Measurements from ENCODE around the gene BEST2. TPM values are rescaled to one million over a fixed set of nuclear protein-coding genes. Genes with fewer than 3 reads are reported as not detected.

Gene BEST2
- total RNA-seq, 1 donor from 2014 or later, result not detected

GRCh38 chr19:12766051-12766521 lies 14.5 kb downstream of the BEST2 start:
- Histone ChIP-seq H3K4me3 (ENCODE audit: low read length in 3 of 3) (peak overlapping the region in 2 of 3 donors; percentile 56 to 67), H3K27me3 (ENCODE audit: control insufficient read depth in 3 of 3, insufficient read depth in 3 of 3, low read length in 3 of 3) (no peaks in the 10 kb centered on the region), H3K4me1 (ENCODE audit: control insufficient read depth in 3 of 3, insufficient read depth in 3 of 3, low read length in 3 of 3) (peaks cover 6 to 26% (median 22%) of the 10 kb centered on the region in 3 donors), H3K27ac (ENCODE audit: low read depth, low read length) (no peak overlapping the region), H3K9ac (ENCODE audit: low read depth in 1 of 3, low read length in 3 of 3) (peak overlapping the region; percentile 33 to 50 (median 40)), H3K36me3 (ENCODE audit: control insufficient read depth in 3 of 3, insufficient read depth in 3 of 3, low read length in 3 of 3) (peaks cover 22 to 43% (median 41%) of the 10 kb centered on the region in 3 donors), H3K9me3 (ENCODE audit: control insufficient read depth in 3 of 3, low read length in 3 of 3) (no peaks in the 10 kb centered on the region)

DNA sequence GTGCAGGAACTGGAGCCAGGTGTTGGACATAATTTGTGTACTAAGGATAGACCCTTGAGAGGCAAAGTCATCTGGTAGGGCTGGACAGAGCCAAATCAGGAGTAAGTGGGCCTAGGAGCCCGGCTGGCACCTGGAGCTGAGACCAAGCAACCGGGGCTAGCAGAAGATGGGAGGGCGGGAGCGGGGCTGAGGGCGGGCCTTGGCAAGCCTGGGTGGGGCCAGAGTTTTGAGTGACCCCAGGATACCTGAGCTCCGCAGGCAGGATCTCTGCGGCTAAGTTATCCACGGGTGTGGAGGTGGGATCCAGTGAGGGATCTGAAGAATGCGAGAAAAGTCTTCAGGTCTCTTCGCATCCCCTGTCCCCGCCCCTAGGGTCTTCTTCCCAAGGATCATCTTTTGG lies 15.6 kb downstream of the BEST2 start:
- H3K36me3 ChIP-seq (ENCODE audit: control insufficient read depth in 3 of 3, insufficient read depth in 3 of 3, low read length in 3 of 3), result peaks cover 22 to 44% (median 40%) of the 10 kb centered on the region in 3 donors
- no peaks in the 10 kb centered on the region for H3K9me3 ChIP-seq (ENCODE audit: control insufficient read depth in 3 of 3, low read length in 3 of 3)
- H3K27me3 ChIP-seq (ENCODE audit: control insufficient read depth in 3 of 3, insufficient read depth in 3 of 3, low read length in 3 of 3), result no peaks in the 10 kb centered on the region
- no peak overlapping the region for H3K27ac ChIP-seq (ENCODE audit: low read depth, low read length)
- no peak overlapping the region for H3K9ac ChIP-seq (ENCODE audit: low read depth in 1 of 3, low read length in 3 of 3)
- no peak overlapping the region for H3K4me3 ChIP-seq (ENCODE audit: low read length in 3 of 3)
- H3K4me1 ChIP-seq (ENCODE audit: control insufficient read depth in 3 of 3, insufficient read depth in 3 of 3, low read length in 3 of 3), result peaks cover 14 to 35% (median 32%) of the 10 kb centered on the region in 3 donors

GRCh38 chr19:12767666-12768065 lies 16.1 kb downstream of the BEST2 start:
- Histone ChIP-seq H3K36me3 (ENCODE audit: control insufficient read depth in 3 of 3, insufficient read depth in 3 of 3, low read length in 3 of 3) (peaks cover 22 to 44% (median 40%) of the 10 kb centered on the region in 3 donors), H3K27me3 (ENCODE audit: control insufficient read depth in 3 of 3, insufficient read depth in 3 of 3, low read length in 3 of 3) (no peaks in the 10 kb centered on the region), H3K4me3 (ENCODE audit: low read length in 3 of 3) (no peak overlapping the region), H3K9me3 (ENCODE audit: control insufficient read depth in 3 of 3, low read length in 3 of 3) (no peaks in the 10 kb centered on the region), H3K27ac (ENCODE audit: low read depth, low read length) (no peak overlapping the region), H3K9ac (ENCODE audit: low read depth in 1 of 3, low read length in 3 of 3) (no peak overlapping the region), H3K4me1 (ENCODE audit: control insufficient read depth in 3 of 3, insufficient read depth in 3 of 3, low read length in 3 of 3) (peaks cover 19 to 39% (median 37%) of the 10 kb centered on the region in 3 donors)

- Histone ChIP-seq H3K4me1 (ENCODE audit: control insufficient read depth in 3 of 3, insufficient read depth in 3 of 3, low read length in 3 of 3) (peaks cover 38 to 58% (median 50%) of the 10 kb centered on the region in 3 donors), H3K9ac (ENCODE audit: low read depth in 1 of 3, low read length in 3 of 3) (peak overlapping the region in 1 of 3 donors; percentile 54), H3K27ac (ENCODE audit: low read depth, low read length) (no peak overlapping the region), H3K4me3 (ENCODE audit: low read length in 3 of 3) (no peak overlapping the region), H3K27me3 (ENCODE audit: control insufficient read depth in 3 of 3, insufficient read depth in 3 of 3, low read length in 3 of 3) (no peaks in the 10 kb centered on the region), H3K36me3 (ENCODE audit: control insufficient read depth in 3 of 3, insufficient read depth in 3 of 3, low read length in 3 of 3) (peaks cover 14 to 37% (median 32%) of the 10 kb centered on the region in 3 donors), H3K9me3 (ENCODE audit: control insufficient read depth in 3 of 3, low read length in 3 of 3) (no peaks in the 10 kb centered on the region)
Observed at GRCh38 chr19:12769689-12770088, 18.1 kb downstream of the BEST2 start.

DNA sequence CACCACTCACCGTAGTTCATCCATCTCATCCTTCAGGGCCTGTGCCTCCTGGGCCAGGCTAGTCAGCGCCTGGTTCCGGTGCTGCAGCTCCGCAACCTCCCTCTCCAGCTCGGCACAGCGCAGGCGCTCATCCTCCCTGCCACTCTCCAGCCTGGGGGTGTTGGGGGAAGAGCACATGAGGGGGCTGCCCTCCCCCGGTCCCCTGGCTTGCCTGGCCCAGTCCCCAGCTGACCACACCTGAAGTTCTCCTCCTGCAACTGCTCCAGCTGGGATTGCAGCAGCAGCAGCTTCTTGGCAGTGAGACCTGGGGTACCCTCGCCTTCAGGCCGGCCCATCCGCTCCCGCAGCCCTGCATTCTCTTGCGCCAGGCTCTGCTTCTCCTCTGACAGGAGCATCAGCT lies 19.3 kb downstream of the BEST2 start:
- Histone ChIP-seq H3K9ac (ENCODE audit: low read depth in 1 of 3, low read length in 3 of 3) (peak overlapping the region in 1 of 3 donors; percentile 25), H3K4me1 (ENCODE audit: control insufficient read depth in 3 of 3, insufficient read depth in 3 of 3, low read length in 3 of 3) (peaks cover 43 to 61% (median 55%) of the 10 kb centered on the region in 3 donors), H3K9me3 (ENCODE audit: control insufficient read depth in 3 of 3, low read length in 3 of 3) (no peaks in the 10 kb centered on the region), H3K27me3 (ENCODE audit: control insufficient read depth in 3 of 3, insufficient read depth in 3 of 3, low read length in 3 of 3) (no peaks in the 10 kb centered on the region), H3K27ac (ENCODE audit: low read depth, low read length) (no peak overlapping the region), H3K4me3 (ENCODE audit: low read length in 3 of 3) (no peak overlapping the region), H3K36me3 (ENCODE audit: control insufficient read depth in 3 of 3, insufficient read depth in 3 of 3, low read length in 3 of 3) (peaks cover 11 to 26% (median 26%) of the 10 kb centered on the region in 3 donors)

GRCh38 chr19:12772323-12772722 lies 20.7 kb downstream of the BEST2 start:
- peak overlapping the region in 2 of 3 donors; percentile 24 to 60 for H3K9ac ChIP-seq (ENCODE audit: low read depth in 1 of 3, low read length in 3 of 3)
- peak overlapping the region in 1 of 3 donors; percentile 54 for H3K4me3 ChIP-seq (ENCODE audit: low read length in 3 of 3)
- H3K36me3 ChIP-seq (ENCODE audit: control insufficient read depth in 3 of 3, insufficient read depth in 3 of 3, low read length in 3 of 3), result peaks cover 10 to 21% (median 21%) of the 10 kb centered on the region in 3 donors
- H3K27ac ChIP-seq (ENCODE audit: low read depth, low read length), result peak overlapping the region; percentile 85
- H3K4me1 ChIP-seq (ENCODE audit: control insufficient read depth in 3 of 3, insufficient read depth in 3 of 3, low read length in 3 of 3), result peaks cover 44 to 58% (median 57%) of the 10 kb centered on the region in 3 donors
- no peaks in the 10 kb centered on the region for H3K27me3 ChIP-seq (ENCODE audit: control insufficient read depth in 3 of 3, insufficient read depth in 3 of 3, low read length in 3 of 3)
- H3K9me3 ChIP-seq (ENCODE audit: control insufficient read depth in 3 of 3, low read length in 3 of 3), result no peaks in the 10 kb centered on the region

- Histone ChIP-seq H3K27ac (ENCODE audit: low read depth, low read length) (peak overlapping the region; percentile 85), H3K4me1 (ENCODE audit: control insufficient read depth in 3 of 3, insufficient read depth in 3 of 3, low read length in 3 of 3) (peaks cover 51 to 67% (median 65%) of the 10 kb centered on the region in 3 donors), H3K9me3 (ENCODE audit: control insufficient read depth in 3 of 3, low read length in 3 of 3) (no peaks in the 10 kb centered on the region), H3K36me3 (ENCODE audit: control insufficient read depth in 3 of 3, insufficient read depth in 3 of 3, low read length in 3 of 3) (peaks cover 5 to 15% (median 13%) of the 10 kb centered on the region in 3 donors), H3K9ac (ENCODE audit: low read depth in 1 of 3, low read length in 3 of 3) (peak overlapping the region in 2 of 3 donors; percentile 24 to 45), H3K4me3 (ENCODE audit: low read length in 3 of 3) (peak overlapping the region in 1 of 3 donors; percentile 35), H3K27me3 (ENCODE audit: control insufficient read depth in 3 of 3, insufficient read depth in 3 of 3, low read length in 3 of 3) (no peaks in the 10 kb centered on the region)
Observed at GRCh38 chr19:12773571-12773970, 22.0 kb downstream of the BEST2 start.

DNA sequence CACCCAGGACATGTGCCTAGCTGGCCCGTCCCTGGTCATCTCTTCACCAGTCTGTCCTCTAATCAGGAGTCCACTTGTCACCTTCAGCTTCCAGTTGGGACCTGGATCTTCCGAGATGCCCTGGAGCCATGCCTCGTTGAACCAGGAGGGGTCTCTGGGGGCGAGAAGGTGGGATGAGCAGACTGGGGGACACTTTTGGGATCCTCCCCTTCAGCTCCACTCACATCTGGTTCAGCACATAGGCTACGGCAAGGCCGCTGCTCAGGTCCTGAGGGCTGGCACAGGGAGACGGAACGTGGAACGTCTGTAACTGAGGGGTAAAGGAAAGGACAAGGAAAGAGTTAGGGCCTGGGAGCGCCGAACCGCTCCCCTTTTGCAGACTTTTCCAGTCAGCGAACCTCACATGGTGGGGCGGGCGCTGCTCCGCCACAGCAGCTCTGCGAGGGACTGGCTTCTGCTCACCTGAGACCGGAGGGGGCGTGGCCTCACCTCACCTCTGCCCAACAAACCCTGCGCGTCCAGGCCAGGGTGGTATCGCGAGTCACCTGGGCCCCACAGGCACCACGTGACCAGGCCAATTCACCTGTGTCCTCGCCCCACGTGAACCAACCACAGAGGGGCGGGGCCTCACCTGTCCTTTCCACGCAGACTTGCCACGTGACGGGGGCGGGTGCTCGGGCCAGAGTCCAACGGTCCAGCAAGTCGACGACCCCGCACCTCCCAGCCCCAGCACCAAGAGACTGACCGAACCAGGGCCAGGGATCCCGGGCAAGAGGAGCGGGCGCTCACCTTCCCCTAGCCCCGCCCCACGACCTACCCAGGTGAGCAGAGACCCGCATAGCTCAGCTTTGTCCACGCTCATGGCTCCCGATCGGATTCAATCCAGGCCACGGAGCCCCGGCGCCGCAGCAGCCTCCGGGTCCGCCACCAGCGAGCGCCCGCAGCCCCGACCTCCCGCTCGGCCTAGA lies 23.3 kb downstream of the BEST2 start, which contains the start of gene HOOK2:
Gene HOOK2 (minus strand): TSS at position 965 of the 968 bp plus-strand sequence. CDS start 103 bp downstream, at position 862.
- Histone ChIP-seq H3K4me3 (ENCODE audit: low read length in 3 of 3) (peak within 1 kb of the TSS; percentile 78 to 89 (median 88)), H3K9ac (ENCODE audit: low read depth in 1 of 3, low read length in 3 of 3) (peak within 1 kb of the TSS; percentile 84 to 94 (median 91)), H3K9me3 (ENCODE audit: control insufficient read depth in 3 of 3, low read length in 3 of 3) (no peaks in the 10 kb centered on the region), H3K27ac (ENCODE audit: low read depth, low read length) (peak within 1 kb of the TSS; percentile 85), H3K4me1 (ENCODE audit: control insufficient read depth in 3 of 3, insufficient read depth in 3 of 3, low read length in 3 of 3) (peaks cover 60 to 74% (median 74%) of the 10 kb centered on the region in 3 donors), H3K36me3 (ENCODE audit: control insufficient read depth in 3 of 3, insufficient read depth in 3 of 3, low read length in 3 of 3) (peaks cover 5 to 13% (median 12%) of the 10 kb centered on the region in 3 donors), H3K27me3 (ENCODE audit: control insufficient read depth in 3 of 3, insufficient read depth in 3 of 3, low read length in 3 of 3) (no peaks in the 10 kb centered on the region)

GRCh38 chr19:12777217-12778016 lies 25.8 kb downstream of the BEST2 start:
- Histone ChIP-seq H3K27me3 (ENCODE audit: control insufficient read depth in 3 of 3, insufficient read depth in 3 of 3, low read length in 3 of 3) (no peaks in the 10 kb centered on the region), H3K9me3 (ENCODE audit: control insufficient read depth in 3 of 3, low read length in 3 of 3) (no peaks in the 10 kb centered on the region), H3K9ac (ENCODE audit: low read depth in 1 of 3, low read length in 3 of 3) (peak overlapping the region; percentile 88 to 91 (median 89)), H3K27ac (ENCODE audit: low read depth, low read length) (peak overlapping the region; percentile 81), H3K4me1 (ENCODE audit: control insufficient read depth in 3 of 3, insufficient read depth in 3 of 3, low read length in 3 of 3) (peaks cover 49 to 58% (median 56%) of the 10 kb centered on the region in 3 donors), H3K36me3 (ENCODE audit: control insufficient read depth in 3 of 3, insufficient read depth in 3 of 3, low read length in 3 of 3) (peaks cover 0 to 4% (median 0%) of the 10 kb centered on the region in 3 donors), H3K4me3 (ENCODE audit: low read length in 3 of 3) (peak overlapping the region; percentile 79 to 91 (median 87))

All from skeletal muscle tissue (tissue), 4 donors.